GM12878 (cell line): ENCODE measurements around the gene TUBA4B. TPM values are rescaled to one million over a fixed set of nuclear protein-coding genes. Genes with fewer than 3 reads are reported as not detected.

ENCODE experiments used
- CBFB ChIP-seq: IDR thresholded peaks from 2 replicates; pipeline ENCODE4 v1.6.1; 2016; ENCODE audit warnings: antibody characterized with exemption, low read depth
- MYB ChIP-seq: fragments of 150-350 bp; IDR thresholded peaks from 2 replicates; pipeline ENCODE4 v1.6.1; 2014; ENCODE audit warnings: mild to moderate bottlenecking, low read depth, low read length, borderline replicate concordance
- PML ChIP-seq: IDR thresholded peaks from 2 replicates; pipeline ENCODE4 v1.6.1; 2012; ENCODE audit warnings: low read length, inconsistent platforms
- POLR2A ChIP-seq: IDR thresholded peaks from 2 replicates; pipeline ENCODE4 v1.6.1; 2011; ENCODE audit warnings: low read depth, mild to moderate bottlenecking, low read length
- RUNX3 ChIP-seq: IDR thresholded peaks from 2 replicates; pipeline ENCODE4 v1.6.1; 2012; ENCODE audit warnings: low read length, inconsistent platforms
- SPI1 ChIP-seq: IDR thresholded peaks from 2 replicates; pipeline ENCODE4 v1.6.1; 2011; ENCODE audit warnings: low read depth, mild to moderate bottlenecking, low read length, moderate library complexity, borderline replicate concordance; ENCODE audit not compliant: insufficient read depth
- TCF3 ChIP-seq: IDR thresholded peaks from 2 replicates; pipeline ENCODE4 v1.6.1; 2012; ENCODE audit warnings: low read depth, mild to moderate bottlenecking, low read length, borderline replicate concordance; ENCODE audit not compliant: insufficient read depth
- polyA plus RNA-seq, 11 experiments: library from polyadenylated mRNA; depleted of rRNA in 4 of 11; unstranded in 6 of 11; stranded (reverse) in 5 of 11; fragments of >200 nt; fragmentation: Nextera tagmentation in 4 of 11; fragmentation: Illumina TruSeq in 1 of 11; extraction: Ambion mirVana in 4 of 11; extraction: Trizol in 1 of 11; gene quantifications; 1 replicate in 1 of 11; 2 replicates in 10 of 11; pipeline versions ENCODE4 v1.2.1 to v1.2.3, GENCODE V29; 2011 to 2016; ENCODE audit warnings: inconsistent platforms in 2 of 11, missing spikeins in 2 of 11, low read depth in 1 of 11
- total RNA-seq, 4 experiments: library from RNA; depleted of rRNA in 3 of 4; stranded (reverse); fragments of >200 nt in 3 of 4; fragmentation: Illumina TruSeq in 1 of 4; extraction: Trizol in 1 of 4; gene quantifications; 2 replicates each; pipeline versions ENCODE4 v1.2.1 to v1.2.3, GENCODE V29; 2013 to 2021
- TF ChIP-seq, protein P1 (sequence below): fragments of 150-350 bp; IDR thresholded peaks from 2 replicates; pipeline ENCODE4 v1.6.1; 2016; ENCODE audit warnings: low read depth, low read length
- TF ChIP-seq, protein P2 (sequence below): fragments of 450-650 bp; formaldehyde crosslinking; IDR thresholded peaks from 2 replicates; pipeline ENCODE4 v1.4.0; 2020; ENCODE audit warnings: mild to moderate bottlenecking, moderate library complexity
- TF ChIP-seq, protein P3 (sequence below): IDR thresholded peaks from 2 replicates; pipeline ENCODE4 v1.6.1; 2011; ENCODE audit warnings: mild to moderate bottlenecking, low read depth, low read length, moderate library complexity; ENCODE audit not compliant: insufficient replicate concordance

The TUBA4B gene
- total and polyA plus RNA-seq, 10 of the 15 experiments (the other 5 are each of a cell fraction or from before 2014, with no cell fraction given) = 0.07 TPM; not detected in 9

DNA sequence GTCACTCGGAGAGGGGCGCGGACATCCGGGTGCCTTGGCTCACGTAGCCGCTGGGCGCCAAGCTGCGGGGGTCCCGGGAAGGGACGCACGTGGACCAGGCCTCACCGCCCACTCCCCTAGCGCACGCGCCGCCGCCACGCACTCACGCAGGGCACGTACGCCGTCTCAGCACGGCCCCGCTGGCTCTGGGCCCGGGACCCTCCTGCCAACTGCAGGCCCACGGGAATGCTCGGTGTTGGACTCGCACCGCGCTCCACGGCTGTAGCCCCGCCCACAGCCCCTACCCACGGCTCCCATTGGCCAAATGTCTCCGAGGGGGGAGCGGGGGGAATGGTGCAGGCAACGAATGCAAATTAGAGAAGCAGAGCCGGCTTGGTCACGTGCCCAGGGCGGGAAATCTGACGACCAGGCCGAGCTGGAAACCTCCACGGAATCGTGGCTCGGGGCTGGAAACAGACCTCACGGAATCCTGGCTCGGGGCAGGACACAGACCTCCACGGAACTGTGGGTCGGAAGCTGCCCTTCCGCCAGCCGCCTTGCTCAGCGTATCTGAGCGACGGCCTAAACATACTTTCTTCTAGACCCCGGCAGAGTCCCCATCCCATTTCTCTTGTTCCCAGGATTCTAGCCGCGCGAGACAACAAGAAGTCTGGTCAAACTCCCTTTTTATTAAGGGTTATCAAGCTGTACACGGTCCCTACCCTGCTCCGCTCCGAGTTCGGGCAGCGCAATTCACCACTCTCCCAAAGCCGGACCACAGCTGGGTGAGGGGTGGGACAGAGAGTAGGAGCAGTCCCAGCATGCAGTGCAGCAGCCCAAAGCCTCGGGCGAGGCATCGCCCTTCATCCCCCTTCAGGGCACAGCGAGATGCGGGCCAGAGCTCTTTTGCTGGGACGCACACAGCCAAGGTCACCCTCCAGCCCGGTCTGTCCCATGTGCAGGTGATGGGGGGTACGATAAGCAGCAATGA, 34.0 kb upstream of the TUBA4B start, which contains the start of gene ABCB6 (continued):
- TF ChIP-seq, protein P1, sequence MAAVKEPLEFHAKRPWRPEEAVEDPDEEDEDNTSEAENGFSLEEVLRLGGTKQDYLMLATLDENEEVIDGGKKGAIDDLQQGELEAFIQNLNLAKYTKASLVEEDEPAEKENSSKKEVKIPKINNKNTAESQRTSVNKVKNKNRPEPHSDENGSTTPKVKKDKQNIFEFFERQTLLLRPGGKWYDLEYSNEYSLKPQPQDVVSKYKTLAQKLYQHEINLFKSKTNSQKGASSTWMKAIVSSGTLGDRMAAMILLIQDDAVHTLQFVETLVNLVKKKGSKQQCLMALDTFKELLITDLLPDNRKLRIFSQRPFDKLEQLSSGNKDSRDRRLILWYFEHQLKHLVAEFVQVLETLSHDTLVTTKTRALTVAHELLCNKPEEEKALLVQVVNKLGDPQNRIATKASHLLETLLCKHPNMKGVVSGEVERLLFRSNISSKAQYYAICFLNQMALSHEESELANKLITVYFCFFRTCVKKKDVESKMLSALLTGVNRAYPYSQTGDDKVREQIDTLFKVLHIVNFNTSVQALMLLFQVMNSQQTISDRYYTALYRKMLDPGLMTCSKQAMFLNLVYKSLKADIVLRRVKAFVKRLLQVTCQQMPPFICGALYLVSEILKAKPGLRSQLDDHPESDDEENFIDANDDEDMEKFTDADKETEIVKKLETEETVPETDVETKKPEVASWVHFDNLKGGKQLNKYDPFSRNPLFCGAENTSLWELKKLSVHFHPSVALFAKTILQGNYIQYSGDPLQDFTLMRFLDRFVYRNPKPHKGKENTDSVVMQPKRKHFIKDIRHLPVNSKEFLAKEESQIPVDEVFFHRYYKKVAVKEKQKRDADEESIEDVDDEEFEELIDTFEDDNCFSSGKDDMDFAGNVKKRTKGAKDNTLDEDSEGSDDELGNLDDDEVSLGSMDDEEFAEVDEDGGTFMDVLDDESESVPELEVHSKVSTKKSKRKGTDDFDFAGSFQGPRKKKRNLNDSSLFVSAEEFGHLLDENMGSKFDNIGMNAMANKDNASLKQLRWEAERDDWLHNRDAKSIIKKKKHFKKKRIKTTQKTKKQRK = no peak
- TF ChIP-seq CBFB (0 out of 2 replicates have a peak, but pooled peaks have one; percentile 22), SPI1 (no peak), MYB (no peak), RUNX3 (no peak), POLR2A (peak; percentile 95), TCF3 (no peak), PML (no peak; the same call in 1 of the 2 replicates)
- TF ChIP-seq, protein P2, sequence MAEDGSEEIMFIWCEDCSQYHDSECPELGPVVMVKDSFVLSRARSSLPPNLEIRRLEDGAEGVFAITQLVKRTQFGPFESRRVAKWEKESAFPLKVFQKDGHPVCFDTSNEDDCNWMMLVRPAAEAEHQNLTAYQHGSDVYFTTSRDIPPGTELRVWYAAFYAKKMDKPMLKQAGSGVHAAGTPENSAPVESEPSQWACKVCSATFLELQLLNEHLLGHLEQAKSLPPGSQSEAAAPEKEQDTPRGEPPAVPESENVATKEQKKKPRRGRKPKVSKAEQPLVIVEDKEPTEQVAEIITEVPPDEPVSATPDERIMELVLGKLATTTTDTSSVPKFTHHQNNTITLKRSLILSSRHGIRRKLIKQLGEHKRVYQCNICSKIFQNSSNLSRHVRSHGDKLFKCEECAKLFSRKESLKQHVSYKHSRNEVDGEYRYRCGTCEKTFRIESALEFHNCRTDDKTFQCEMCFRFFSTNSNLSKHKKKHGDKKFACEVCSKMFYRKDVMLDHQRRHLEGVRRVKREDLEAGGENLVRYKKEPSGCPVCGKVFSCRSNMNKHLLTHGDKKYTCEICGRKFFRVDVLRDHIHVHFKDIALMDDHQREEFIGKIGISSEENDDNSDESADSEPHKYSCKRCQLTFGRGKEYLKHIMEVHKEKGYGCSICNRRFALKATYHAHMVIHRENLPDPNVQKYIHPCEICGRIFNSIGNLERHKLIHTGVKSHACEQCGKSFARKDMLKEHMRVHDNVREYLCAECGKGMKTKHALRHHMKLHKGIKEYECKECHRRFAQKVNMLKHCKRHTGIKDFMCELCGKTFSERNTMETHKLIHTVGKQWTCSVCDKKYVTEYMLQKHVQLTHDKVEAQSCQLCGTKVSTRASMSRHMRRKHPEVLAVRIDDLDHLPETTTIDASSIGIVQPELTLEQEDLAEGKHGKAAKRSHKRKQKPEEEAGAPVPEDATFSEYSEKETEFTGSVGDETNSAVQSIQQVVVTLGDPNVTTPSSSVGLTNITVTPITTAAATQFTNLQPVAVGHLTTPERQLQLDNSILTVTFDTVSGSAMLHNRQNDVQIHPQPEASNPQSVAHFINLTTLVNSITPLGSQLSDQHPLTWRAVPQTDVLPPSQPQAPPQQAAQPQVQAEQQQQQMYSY (CRISPR knock-in tag) = 0 out of 2 replicates have a peak, but pooled peaks have one; percentile 2
- TF ChIP-seq, protein P3, sequence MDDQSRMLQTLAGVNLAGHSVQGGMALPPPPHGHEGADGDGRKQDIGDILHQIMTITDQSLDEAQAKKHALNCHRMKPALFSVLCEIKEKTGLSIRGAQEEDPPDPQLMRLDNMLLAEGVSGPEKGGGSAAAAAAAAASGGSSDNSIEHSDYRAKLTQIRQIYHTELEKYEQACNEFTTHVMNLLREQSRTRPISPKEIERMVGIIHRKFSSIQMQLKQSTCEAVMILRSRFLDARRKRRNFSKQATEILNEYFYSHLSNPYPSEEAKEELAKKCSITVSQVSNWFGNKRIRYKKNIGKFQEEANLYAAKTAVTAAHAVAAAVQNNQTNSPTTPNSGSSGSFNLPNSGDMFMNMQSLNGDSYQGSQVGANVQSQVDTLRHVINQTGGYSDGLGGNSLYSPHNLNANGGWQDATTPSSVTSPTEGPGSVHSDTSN = no peak
